Fibroblast of pulmonary artery (primary cell): Measurements from ENCODE around the gene CAMK2G.

Experiments
- DNase-seq: peaks from one replicate; pipeline ENCODE4 v3.0.0-alpha.2; 2010; ENCODE audit warnings: low read depth
- H3K4me3 ChIP-seq: replicated peaks from 2 replicates; pipeline ENCODE4 v1.5.1; 2011; ENCODE audit warnings: low read depth, mild to moderate bottlenecking, control low read depth, low read length, moderate library complexity
- TF ChIP-seq, protein P1 (sequence below): IDR thresholded peaks from 2 replicates; pipeline ENCODE4 v1.5.1; 2011; ENCODE audit warnings: mild to moderate bottlenecking, control low read depth, low read length, inconsistent platforms; ENCODE audit errors: missing control alignments

The CAMK2G gene

GRCh38 chr10:73763343-73763742, 111.0 kb downstream of the CAMK2G start:
- TF ChIP-seq, protein P1, sequence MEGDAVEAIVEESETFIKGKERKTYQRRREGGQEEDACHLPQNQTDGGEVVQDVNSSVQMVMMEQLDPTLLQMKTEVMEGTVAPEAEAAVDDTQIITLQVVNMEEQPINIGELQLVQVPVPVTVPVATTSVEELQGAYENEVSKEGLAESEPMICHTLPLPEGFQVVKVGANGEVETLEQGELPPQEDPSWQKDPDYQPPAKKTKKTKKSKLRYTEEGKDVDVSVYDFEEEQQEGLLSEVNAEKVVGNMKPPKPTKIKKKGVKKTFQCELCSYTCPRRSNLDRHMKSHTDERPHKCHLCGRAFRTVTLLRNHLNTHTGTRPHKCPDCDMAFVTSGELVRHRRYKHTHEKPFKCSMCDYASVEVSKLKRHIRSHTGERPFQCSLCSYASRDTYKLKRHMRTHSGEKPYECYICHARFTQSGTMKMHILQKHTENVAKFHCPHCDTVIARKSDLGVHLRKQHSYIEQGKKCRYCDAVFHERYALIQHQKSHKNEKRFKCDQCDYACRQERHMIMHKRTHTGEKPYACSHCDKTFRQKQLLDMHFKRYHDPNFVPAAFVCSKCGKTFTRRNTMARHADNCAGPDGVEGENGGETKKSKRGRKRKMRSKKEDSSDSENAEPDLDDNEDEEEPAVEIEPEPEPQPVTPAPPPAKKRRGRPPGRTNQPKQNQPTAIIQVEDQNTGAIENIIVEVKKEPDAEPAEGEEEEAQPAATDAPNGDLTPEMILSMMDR, result no peak
- no peak overlapping the region for H3K4me3 ChIP-seq
- no peak for DNase-seq

GRCh38 chr10:73762915-73763314, 111.4 kb downstream of the CAMK2G start:
- DNase-seq, result peak; percentile 19
- H3K4me3 ChIP-seq, result no peak overlapping the region
- TF ChIP-seq, protein P1, result no peak
